Measurements from ENCODE around the gene TMBIM1. TPM values are rescaled to one million over a fixed set of nuclear protein-coding genes. Genes with fewer than 3 reads are reported as not detected.

TMBIM1 gene
- total and polyA plus RNA-seq, 8 donors, result 94.6 to 318 (median 129) TPM

- no peaks in the 10 kb centered on the region for H3K27me3 ChIP-seq
- H3K27ac ChIP-seq, result peak overlapping the region; percentile 97 to 100 (median 99)
- peak; percentile 48 to 71 for DNase-seq
- intact Hi-C loops (cut with DNase I; ENCODE audit: low total_unique reads), result no loop called here
- peaks cover 62 to 89% (median 80%) of the 10 kb centered on the region in 4 donors for H3K4me1 ChIP-seq
- H3K36me3 ChIP-seq, result no peaks in the 10 kb centered on the region
- TF ChIP-seq, protein P1, sequence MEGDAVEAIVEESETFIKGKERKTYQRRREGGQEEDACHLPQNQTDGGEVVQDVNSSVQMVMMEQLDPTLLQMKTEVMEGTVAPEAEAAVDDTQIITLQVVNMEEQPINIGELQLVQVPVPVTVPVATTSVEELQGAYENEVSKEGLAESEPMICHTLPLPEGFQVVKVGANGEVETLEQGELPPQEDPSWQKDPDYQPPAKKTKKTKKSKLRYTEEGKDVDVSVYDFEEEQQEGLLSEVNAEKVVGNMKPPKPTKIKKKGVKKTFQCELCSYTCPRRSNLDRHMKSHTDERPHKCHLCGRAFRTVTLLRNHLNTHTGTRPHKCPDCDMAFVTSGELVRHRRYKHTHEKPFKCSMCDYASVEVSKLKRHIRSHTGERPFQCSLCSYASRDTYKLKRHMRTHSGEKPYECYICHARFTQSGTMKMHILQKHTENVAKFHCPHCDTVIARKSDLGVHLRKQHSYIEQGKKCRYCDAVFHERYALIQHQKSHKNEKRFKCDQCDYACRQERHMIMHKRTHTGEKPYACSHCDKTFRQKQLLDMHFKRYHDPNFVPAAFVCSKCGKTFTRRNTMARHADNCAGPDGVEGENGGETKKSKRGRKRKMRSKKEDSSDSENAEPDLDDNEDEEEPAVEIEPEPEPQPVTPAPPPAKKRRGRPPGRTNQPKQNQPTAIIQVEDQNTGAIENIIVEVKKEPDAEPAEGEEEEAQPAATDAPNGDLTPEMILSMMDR (IDR thresholded peaks at IDR 0.05), result no peak
- TF ChIP-seq EP300 (IDR thresholded peaks at IDR 0.05) (no peak), POLR2AphosphoS5 (IDR thresholded peaks at IDR 0.05) (peak in 1 of 3 donors; percentile 25), POLR2A (IDR thresholded peaks at IDR 0.05) (no peak)
- H3K9me3 ChIP-seq, result no peaks in the 10 kb centered on the region
- 10 to 16% (median 11%) methylated on average over 10 to 12 of the region's 12 CpGs for WGBS, 5 donors
- H3K4me3 ChIP-seq, result peak overlapping the region; percentile 64 to 95 (median 82)
Observed at GRCh38 chr2:218291318-218292047, 820 bp downstream of the TMBIM1 start.

GRCh38 chr2:218290316-218291261 lies 1.7 kb downstream of the TMBIM1 start:
- DNase-seq, result peak in 1 of 2 donors; percentile 60

GRCh38 chr2:218289639-218290315 lies 2.5 kb downstream of the TMBIM1 start:
- Histone ChIP-seq H3K4me1 (peaks cover 70 to 89% (median 81%) of the 10 kb centered on the region in 4 donors), H3K36me3 (no peaks in the 10 kb centered on the region), H3K27me3 (no peaks in the 10 kb centered on the region), H3K4me3 (peak overlapping the region; percentile 64 to 95 (median 82)), H3K27ac (peak overlapping the region; percentile 97 to 100 (median 99)), H3K9me3 (no peaks in the 10 kb centered on the region)
- WGBS, 5 donors, result 10 to 20% (median 15%) methylated on average over 6 of the region's 6 CpGs
- TF ChIP-seq POLR2AphosphoS5 (IDR thresholded peaks at IDR 0.05), result peak; percentile 43 to 87 (median 51)
- TF ChIP-seq, protein P1 (IDR thresholded peaks at IDR 0.05), result no peak
- intact Hi-C loops (cut with DNase I; ENCODE audit: low total_unique reads), result no loop called here
- DNase-seq, result peak in 1 of 2 donors; percentile 88

More at GRCh38 chr2:218290316-218291261, 1.7 kb downstream of the TMBIM1 start:
- Histone ChIP-seq H3K27ac (peak overlapping the region; percentile 97 to 100 (median 99)), H3K4me1 (peaks cover 70 to 89% (median 80%) of the 10 kb centered on the region in 4 donors), H3K9me3 (no peaks in the 10 kb centered on the region), H3K4me3 (peak overlapping the region; percentile 64 to 95 (median 82)), H3K36me3 (no peaks in the 10 kb centered on the region), H3K27me3 (no peaks in the 10 kb centered on the region)
- intact Hi-C loops (cut with DNase I; ENCODE audit: low total_unique reads), result no loop called here
- 12 to 23% (median 14%) methylated on average over 12 of the region's 12 CpGs for WGBS, 5 donors
- TF ChIP-seq, protein P1 (IDR thresholded peaks at IDR 0.05), result no peak
- TF ChIP-seq POLR2AphosphoS5 (IDR thresholded peaks at IDR 0.05), result peak in 1 of 3 donors; percentile 13

All from stomach (tissue), 9 donors.